ENCODE results near the gene FBXO31.

The FBXO31 gene

GRCh38 chr16:87383505-87384161 lies at the start of gene FBXO31:
Gene FBXO31 (minus strand): TSS chr16:87383776. CDS start chr16:87383744, 32 bp downstream.
- Histone ChIP-seq H3K4me3 (ENCODE audit: low read length) (peak within 1 kb of the TSS; percentile 81), H3K4me1 (ENCODE audit: control insufficient read depth, low read depth, low read length) (peaks cover 10% of the 10 kb centered on the region), H3K9ac (ENCODE audit: low read length) (peak within 1 kb of the TSS; percentile 77), H3K9me3 (ENCODE audit: control insufficient read depth, low read depth, low read length) (no peaks in the 10 kb centered on the region), H3K27me3 (ENCODE audit: control insufficient read depth, insufficient read depth, low read length) (no peaks in the 10 kb centered on the region), H3K36me3 (ENCODE audit: control insufficient read depth, low read depth, low read length) (no peaks in the 10 kb centered on the region), H3K27ac (ENCODE audit: low read length) (no peak within 1 kb of the TSS)

- H3K27ac ChIP-seq (ENCODE audit: low read length) = no peak overlapping the region
- H3K36me3 ChIP-seq (ENCODE audit: control insufficient read depth, low read depth, low read length) = peaks cover 12% of the 10 kb centered on the region
- H3K4me1 ChIP-seq (ENCODE audit: control insufficient read depth, low read depth, low read length) = peaks cover 8% of the 10 kb centered on the region
- no peak overlapping the region for H3K9ac ChIP-seq (ENCODE audit: low read length)
- no peaks in the 10 kb centered on the region for H3K27me3 ChIP-seq (ENCODE audit: control insufficient read depth, insufficient read depth, low read length)
- no peaks in the 10 kb centered on the region for H3K9me3 ChIP-seq (ENCODE audit: control insufficient read depth, low read depth, low read length)
- no peak overlapping the region for H3K4me3 ChIP-seq (ENCODE audit: low read length)
These were observed 48.8 kb upstream of the FBXO31 start for GRCh38 chr16:87432330-87432915.

GRCh38 chr16:87431926-87432325 lies 48.4 kb upstream of the FBXO31 start:
- Histone ChIP-seq H3K4me1 (ENCODE audit: control insufficient read depth, low read depth, low read length) (peaks cover 11% of the 10 kb centered on the region), H3K9ac (ENCODE audit: low read length) (no peak overlapping the region), H3K27me3 (ENCODE audit: control insufficient read depth, insufficient read depth, low read length) (no peaks in the 10 kb centered on the region), H3K36me3 (ENCODE audit: control insufficient read depth, low read depth, low read length) (peaks cover 12% of the 10 kb centered on the region), H3K4me3 (ENCODE audit: low read length) (no peak overlapping the region), H3K27ac (ENCODE audit: low read length) (no peak overlapping the region), H3K9me3 (ENCODE audit: control insufficient read depth, low read depth, low read length) (no peaks in the 10 kb centered on the region)

- peaks cover 15% of the 10 kb centered on the region for H3K36me3 ChIP-seq (ENCODE audit: control insufficient read depth, low read depth, low read length)
These were observed 43.0 kb upstream of the FBXO31 start for GRCh38 chr16:87426423-87427215.

GRCh38 chr16:87425941-87426340 lies 42.4 kb upstream of the FBXO31 start:
- Histone ChIP-seq H3K27me3 (ENCODE audit: control insufficient read depth, insufficient read depth, low read length) (no peaks in the 10 kb centered on the region), H3K4me3 (ENCODE audit: low read length) (no peak overlapping the region), H3K9ac (ENCODE audit: low read length) (no peak overlapping the region), H3K4me1 (ENCODE audit: control insufficient read depth, low read depth, low read length) (peaks cover 26% of the 10 kb centered on the region), H3K27ac (ENCODE audit: low read length) (no peak overlapping the region), H3K9me3 (ENCODE audit: control insufficient read depth, low read depth, low read length) (no peaks in the 10 kb centered on the region), H3K36me3 (ENCODE audit: control insufficient read depth, low read depth, low read length) (peaks cover 17% of the 10 kb centered on the region)

More at GRCh38 chr16:87426423-87427215, 43.0 kb upstream of the FBXO31 start:
- Histone ChIP-seq H3K27ac (ENCODE audit: low read length) (no peak overlapping the region), H3K4me1 (ENCODE audit: control insufficient read depth, low read depth, low read length) (peaks cover 26% of the 10 kb centered on the region), H3K4me3 (ENCODE audit: low read length) (no peak overlapping the region), H3K27me3 (ENCODE audit: control insufficient read depth, insufficient read depth, low read length) (no peaks in the 10 kb centered on the region), H3K9me3 (ENCODE audit: control insufficient read depth, low read depth, low read length) (no peaks in the 10 kb centered on the region), H3K9ac (ENCODE audit: low read length) (no peak overlapping the region)

GRCh38 chr16:87424266-87424665 lies 40.7 kb upstream of the FBXO31 start:
- no peaks in the 10 kb centered on the region for H3K27me3 ChIP-seq (ENCODE audit: control insufficient read depth, insufficient read depth, low read length)
- no peaks in the 10 kb centered on the region for H3K9me3 ChIP-seq (ENCODE audit: control insufficient read depth, low read depth, low read length)
- no peak overlapping the region for H3K4me3 ChIP-seq (ENCODE audit: low read length)
- peaks cover 26% of the 10 kb centered on the region for H3K4me1 ChIP-seq (ENCODE audit: control insufficient read depth, low read depth, low read length)
- H3K27ac ChIP-seq (ENCODE audit: low read length) = no peak overlapping the region
- peaks cover 22% of the 10 kb centered on the region for H3K36me3 ChIP-seq (ENCODE audit: control insufficient read depth, low read depth, low read length)
- no peak overlapping the region for H3K9ac ChIP-seq (ENCODE audit: low read length)

GRCh38 chr16:87423429-87423828 lies 39.9 kb upstream of the FBXO31 start:
- Histone ChIP-seq H3K4me3 (ENCODE audit: low read length) (no peak overlapping the region), H3K9me3 (ENCODE audit: control insufficient read depth, low read depth, low read length) (no peaks in the 10 kb centered on the region), H3K9ac (ENCODE audit: low read length) (no peak overlapping the region), H3K36me3 (ENCODE audit: control insufficient read depth, low read depth, low read length) (peaks cover 19% of the 10 kb centered on the region), H3K4me1 (ENCODE audit: control insufficient read depth, low read depth, low read length) (peaks cover 26% of the 10 kb centered on the region), H3K27me3 (ENCODE audit: control insufficient read depth, insufficient read depth, low read length) (no peaks in the 10 kb centered on the region), H3K27ac (ENCODE audit: low read length) (no peak overlapping the region)

- no peaks in the 10 kb centered on the region for H3K27me3 ChIP-seq (ENCODE audit: control insufficient read depth, insufficient read depth, low read length)
- no peak overlapping the region for H3K9ac ChIP-seq (ENCODE audit: low read length)
- peaks cover 22% of the 10 kb centered on the region for H3K36me3 ChIP-seq (ENCODE audit: control insufficient read depth, low read depth, low read length)
- H3K4me3 ChIP-seq (ENCODE audit: low read length) = no peak overlapping the region
- peaks cover 25% of the 10 kb centered on the region for H3K4me1 ChIP-seq (ENCODE audit: control insufficient read depth, low read depth, low read length)
- no peak overlapping the region for H3K27ac ChIP-seq (ENCODE audit: low read length)
- H3K9me3 ChIP-seq (ENCODE audit: control insufficient read depth, low read depth, low read length) = no peaks in the 10 kb centered on the region
These were observed 38.5 kb upstream of the FBXO31 start for GRCh38 chr16:87422106-87422505.

- Histone ChIP-seq H3K9ac (ENCODE audit: low read length) (no peak overlapping the region), H3K4me3 (ENCODE audit: low read length) (no peak overlapping the region), H3K4me1 (ENCODE audit: control insufficient read depth, low read depth, low read length) (peaks cover 16% of the 10 kb centered on the region), H3K9me3 (ENCODE audit: control insufficient read depth, low read depth, low read length) (no peaks in the 10 kb centered on the region), H3K27ac (ENCODE audit: low read length) (no peak overlapping the region), H3K36me3 (ENCODE audit: control insufficient read depth, low read depth, low read length) (peaks cover 31% of the 10 kb centered on the region), H3K27me3 (ENCODE audit: control insufficient read depth, insufficient read depth, low read length) (no peaks in the 10 kb centered on the region)
These were observed 37.7 kb upstream of the FBXO31 start for GRCh38 chr16:87421003-87421912.

- H3K4me1 ChIP-seq (ENCODE audit: control insufficient read depth, low read depth, low read length) = peaks cover 9% of the 10 kb centered on the region
- no peak overlapping the region for H3K9ac ChIP-seq (ENCODE audit: low read length)
- H3K4me3 ChIP-seq (ENCODE audit: low read length) = no peak overlapping the region
- no peak overlapping the region for H3K27ac ChIP-seq (ENCODE audit: low read length)
- H3K36me3 ChIP-seq (ENCODE audit: control insufficient read depth, low read depth, low read length) = peaks cover 37% of the 10 kb centered on the region
- H3K27me3 ChIP-seq (ENCODE audit: control insufficient read depth, insufficient read depth, low read length) = no peaks in the 10 kb centered on the region
- no peaks in the 10 kb centered on the region for H3K9me3 ChIP-seq (ENCODE audit: control insufficient read depth, low read depth, low read length)
These were observed 36.7 kb upstream of the FBXO31 start for GRCh38 chr16:87420026-87421002.
